AG10803 (cell line): ENCODE results near the gene MINK1.
"Not testable (repeated sequence)": the region's sequence is repeated elsewhere in the genome, so short reads cannot be mapped to it uniquely, and the experiment has no call there.

Experiments
- DNase-seq: peaks from one replicate; pipeline ENCODE4 v3.0.0; 2010; ENCODE audit warnings: low read depth
- H3K4me3 ChIP-seq: 2 replicates; pipeline ENCODE4 v1.5.1; 2011; ENCODE audit warnings: mild to moderate bottlenecking, low read length, control low read depth
- CTCF ChIP-seq: conservative IDR thresholded peaks from 2 replicates; pipeline ENCODE4 v1.5.1; 2011; ENCODE audit warnings: mild to moderate bottlenecking, low read length, control low read depth, inconsistent platforms

MINK1 gene

DNA sequence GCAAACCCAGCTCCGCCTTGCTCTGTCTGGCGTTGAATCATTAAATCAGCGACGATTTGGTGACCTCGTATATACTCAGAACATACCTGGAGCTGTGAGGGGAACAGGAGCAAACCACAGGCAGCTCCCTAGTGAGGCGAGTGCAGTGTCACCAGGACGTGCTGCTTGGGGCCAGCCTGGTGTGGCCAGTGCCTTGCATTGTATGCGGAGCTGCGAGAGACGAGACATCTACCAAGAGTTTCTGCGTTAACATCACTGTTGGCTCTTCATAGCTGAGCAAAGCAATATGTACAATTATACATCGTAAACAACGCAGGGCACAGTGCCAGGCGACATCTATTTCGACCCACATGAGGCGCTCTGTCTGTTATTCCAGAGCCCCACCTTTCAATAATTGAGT lies 27.9 kb downstream of the MINK1 start:
- H3K4me3 ChIP-seq, result no peak overlapping the region
- no peak for DNase-seq
- TF ChIP-seq CTCF, result no peak

DNA sequence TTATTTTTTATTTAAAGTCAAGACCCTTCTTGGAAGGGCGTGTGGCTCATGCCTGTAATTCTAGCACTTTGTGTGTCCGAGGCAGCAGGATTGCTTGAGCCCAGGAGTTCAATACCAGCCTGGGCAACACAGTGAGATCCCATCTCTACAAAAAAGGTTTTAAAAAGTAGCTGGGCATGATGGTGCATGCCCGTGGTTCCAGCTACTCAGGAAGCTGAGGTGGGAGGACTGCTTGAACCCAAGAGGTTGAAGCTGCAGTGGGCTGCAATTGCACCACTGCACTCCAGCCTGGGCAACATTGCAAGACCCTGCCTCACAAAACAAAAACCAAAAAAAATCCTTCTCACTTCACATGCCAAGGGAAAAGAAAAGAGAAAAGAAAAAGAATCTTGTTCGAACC lies 29.6 kb downstream of the MINK1 start:
- DNase-seq, result no peak
- no peak overlapping the region for H3K4me3 ChIP-seq
- no peak for TF ChIP-seq CTCF

- DNase-seq, result no peak
- H3K4me3 ChIP-seq, result no peak overlapping the region
- no peak for TF ChIP-seq CTCF
These were observed 30.2 kb downstream of the MINK1 start for GRCh38 chr17:4863321-4863720.

DNA sequence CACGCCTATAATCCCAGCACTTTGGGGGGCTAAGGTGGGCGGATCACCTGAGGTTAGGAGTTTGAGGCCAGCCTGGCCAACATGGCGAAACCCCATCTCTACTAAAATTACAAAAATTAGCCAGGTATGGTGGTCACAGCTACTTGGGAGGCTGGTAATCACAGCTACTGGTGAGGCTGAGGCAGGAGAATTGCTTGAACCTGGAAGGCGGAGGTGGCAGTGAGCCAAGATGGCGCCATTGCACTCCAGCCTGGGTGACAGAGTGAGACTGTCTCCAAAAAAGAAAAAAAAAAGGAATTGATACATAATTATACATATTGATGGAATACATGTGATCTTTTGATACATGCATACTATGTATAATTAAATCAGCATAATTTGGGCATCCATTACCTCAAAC lies 34.4 kb downstream of the MINK1 start:
- DNase-seq, result not testable (repeated sequence)

GRCh38 chr17:4869058-4869998 lies 36.2 kb downstream of the MINK1 start:
- DNase-seq, H3K4me3 ChIP-seq: not testable (repeated sequence)

More for the DNA sequence above, 34.4 kb downstream of the MINK1 start:
- H3K4me3 ChIP-seq, result not testable (repeated sequence)

GRCh38 chr17:4870855-4871254 lies 37.7 kb downstream of the MINK1 start:
- no peak for DNase-seq
- no peak for TF ChIP-seq CTCF
- H3K4me3 ChIP-seq, result no peak overlapping the region

DNA sequence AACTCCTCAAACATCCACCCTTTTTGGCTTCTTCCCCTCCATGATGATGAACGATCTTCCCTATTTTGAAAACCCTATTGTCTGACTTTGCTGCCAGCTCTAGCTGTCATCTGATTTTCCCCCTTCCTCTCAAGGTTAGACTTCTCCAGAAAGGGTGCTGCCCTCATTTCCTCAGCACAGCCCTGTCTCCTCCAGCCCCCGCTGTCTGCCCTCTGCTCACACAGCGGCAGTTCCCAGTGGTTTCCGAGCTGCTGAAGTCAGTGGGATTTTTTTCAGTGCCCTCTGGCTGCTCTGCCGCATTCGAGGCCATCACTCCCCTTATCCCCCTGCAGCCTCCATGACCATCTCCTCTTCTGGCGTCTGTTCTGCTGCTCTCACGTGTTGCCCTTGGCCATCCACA lies 39.6 kb downstream of the MINK1 start:
- TF ChIP-seq CTCF, result no peak
- H3K4me3 ChIP-seq, result no peak overlapping the region
- no peak for DNase-seq

- no peak for DNase-seq
- no peak overlapping the region for H3K4me3 ChIP-seq
- no peak for TF ChIP-seq CTCF
These were observed 43.9 kb downstream of the MINK1 start for GRCh38 chr17:4877089-4877488.
